Activated T-helper 1 cell treated with anti-CD3 and anti-CD28 coated beads, Interleukin-2, amount 50 U/mL, for 16 hours (primary cell): ENCODE results near the gene IRAK1BP1.
"Not testable (repeated sequence)": the region's sequence is repeated elsewhere in the genome, so short reads cannot be mapped to it uniquely, and the experiment has no call there.

Experiments
- DNase-seq, 2 donors: peaks; one replicate each; pipeline ENCODE4 v3.0.0-alpha.2; 2020; ENCODE audit warnings: low read depth in 1 of 2, low spot score in 1 of 2

The IRAK1BP1 gene

GRCh38 chr6:78883651-78884050, 16.3 kb downstream of the IRAK1BP1 start:
- DNase-seq = no peak

GRCh38 chr6:78889901-78890300, 22.6 kb downstream of the IRAK1BP1 start:
- DNase-seq = not testable (repeated sequence)

GRCh38 chr6:78896227-78896626, 28.9 kb downstream of the IRAK1BP1 start:
- DNase-seq = no peak

- DNase-seq = no peak
These were observed 41.3 kb downstream of the IRAK1BP1 start for GRCh38 chr6:78908621-78909020.

GRCh38 chr6:78909391-78909790, 42.0 kb downstream of the IRAK1BP1 start:
- DNase-seq = no peak

- no peak for DNase-seq
These were observed 42.7 kb downstream of the IRAK1BP1 start for GRCh38 chr6:78910010-78910409.

- DNase-seq = no peak
These were observed 43.3 kb downstream of the IRAK1BP1 start for GRCh38 chr6:78910591-78911171.

GRCh38 chr6:78911218-78911940, 44.0 kb downstream of the IRAK1BP1 start:
- no peak for DNase-seq

GRCh38 chr6:78916411-78916810, 49.1 kb downstream of the IRAK1BP1 start:
- DNase-seq = no peak

GRCh38 chr6:78917788-78918187, 50.4 kb downstream of the IRAK1BP1 start:
- no peak for DNase-seq

GRCh38 chr6:78921168-78921567, 53.8 kb downstream of the IRAK1BP1 start:
- not testable (repeated sequence) for DNase-seq

GRCh38 chr6:78925317-78925716, 58.0 kb downstream of the IRAK1BP1 start:
- DNase-seq = no peak

- DNase-seq = no peak
These were observed 68.2 kb downstream of the IRAK1BP1 start for GRCh38 chr6:78935553-78935952.

GRCh38 chr6:78936515-78936914, 69.2 kb downstream of the IRAK1BP1 start:
- no peak for DNase-seq

- no peak for DNase-seq
These were observed 75.1 kb downstream of the IRAK1BP1 start for GRCh38 chr6:78942446-78942845.

GRCh38 chr6:78947529-78947928, 80.2 kb downstream of the IRAK1BP1 start:
- DNase-seq = no peak

GRCh38 chr6:78947962-78948361, 80.6 kb downstream of the IRAK1BP1 start:
- no peak for DNase-seq

- DNase-seq = no peak
These were observed 81.4 kb downstream of the IRAK1BP1 start for GRCh38 chr6:78948785-78949184.

- DNase-seq = no peak
These were observed 85.0 kb downstream of the IRAK1BP1 start for GRCh38 chr6:78952362-78952761.
